SIG-M5 treated with dmso at 0.1 percent for 504 hours (cell line): ENCODE data around the gene ADAMTS16.

Source experiments
- DNase-seq: peaks from one replicate; lab custom pipeline; 2025; ENCODE audit not compliant: unreplicated experiment; lab: John Stamatoyannopoulos, UW

ADAMTS16 gene

GRCh38 chr5:5369051-5369605 lies 229.0 kb downstream of the ADAMTS16 start:
- no peak for DNase-seq
